ENCODE results near the gene GNA14. TPM values are rescaled to one million over a fixed set of nuclear protein-coding genes. Genes with fewer than 3 reads are reported as not detected.

The GNA14 gene
- total RNA-seq, 2 experiments from 2014 or later, result not detected

GRCh38 chr9:77457916-77458592, 190.1 kb downstream of the GNA14 start:
- H3K79me2 ChIP-seq (ENCODE audit: insufficient read depth, low read depth, low read length), result no peaks in the 10 kb centered on the region
- H4K20me1 ChIP-seq (ENCODE audit: insufficient read depth, low read length), result no peaks in the 10 kb centered on the region
- H3K9me3 ChIP-seq (ENCODE audit: low read length), result no peaks in the 10 kb centered on the region
- peak; percentile 76 for DNase-seq (ENCODE audit: low spot score)
- no peaks in the 10 kb centered on the region for H3K4me1 ChIP-seq (ENCODE audit: insufficient read depth, low read length, poor library complexity, severe bottlenecking)
- CTCF ChIA-PET (ENCODE audit: unreplicated experiment), result no interaction called here
- H3K9me2 ChIP-seq (ENCODE audit: insufficient read depth, low read length), result no peaks in the 10 kb centered on the region
- BruUV-seq (replicated peaks), result no TSS peak
- no peak overlapping the region for H3K4me3 ChIP-seq (ENCODE audit: low read depth, low read length, poor library complexity, severe bottlenecking)
- H3K27ac ChIP-seq (ENCODE audit: low read depth, low read length, poor library complexity, severe bottlenecking), result no peak overlapping the region
- POLR2A ChIA-PET, result no interaction called here
- H2AFZ ChIP-seq (ENCODE audit: low read length), result peak overlapping the region; percentile 65; the same call in 1 of the 2 replicates
- no peak for TF ChIP-seq EZH2phosphoT487 (IDR thresholded peaks at IDR 0.05; ENCODE audit: borderline replicate concordance, low read depth, low read length)
- TF ChIP-seq CTCF (conservative IDR thresholded peaks at IDR 0.05; ENCODE audit: low read length), result peak; percentile 92
- intact Hi-C loops (cut with micrococcal nuclease; ENCODE audit: unreplicated experiment), result loop anchor here (5.0 kb wide), 2 partner anchors 291 to 294 kb away; no protein-coding TSS in a partner anchor
- no peaks in the 10 kb centered on the region for H3K36me3 ChIP-seq (ENCODE audit: insufficient read depth, low read length)
- no peak overlapping the region for H3K4me2 ChIP-seq (ENCODE audit: low read length)

- Histone ChIP-seq H3K79me2 (ENCODE audit: insufficient read depth, low read depth, low read length) (no peaks in the 10 kb centered on the region), H4K20me1 (ENCODE audit: insufficient read depth, low read length) (no peaks in the 10 kb centered on the region), H3K9me2 (ENCODE audit: insufficient read depth, low read length) (no peaks in the 10 kb centered on the region), H3K36me3 (ENCODE audit: insufficient read depth, low read length) (no peaks in the 10 kb centered on the region), H3K9me3 (ENCODE audit: low read length) (no peaks in the 10 kb centered on the region), H3K4me2 (ENCODE audit: low read length) (no peak overlapping the region), H3K4me1 (ENCODE audit: insufficient read depth, low read length, poor library complexity, severe bottlenecking) (no peaks in the 10 kb centered on the region), H3K27ac (ENCODE audit: low read depth, low read length, poor library complexity, severe bottlenecking) (no peak overlapping the region), H2AFZ (ENCODE audit: low read length) (no peak overlapping the region), H3K4me3 (ENCODE audit: low read depth, low read length, poor library complexity, severe bottlenecking) (no peak overlapping the region)
- CTCF ChIA-PET (ENCODE audit: unreplicated experiment), result no interaction called here
- intact Hi-C loops (cut with micrococcal nuclease; ENCODE audit: unreplicated experiment), result loop anchor here (5.0 kb wide), 2 partner anchors 290 to 295 kb away; no protein-coding TSS in a partner anchor
- DNase-seq (ENCODE audit: low spot score), result peak; percentile 77
- POLR2A ChIA-PET, result interaction anchor here (0.8 kb wide), 1 partner anchor 256 kb away, joined by 4 read pairs; no protein-coding TSS in a partner anchor
- BruUV-seq (replicated peaks), result no TSS peak
- peak; percentile 88 for TF ChIP-seq CTCF (conservative IDR thresholded peaks at IDR 0.05; ENCODE audit: low read length)
- TF ChIP-seq EZH2phosphoT487 (IDR thresholded peaks at IDR 0.05; ENCODE audit: borderline replicate concordance, low read depth, low read length), result no peak
Measured at GRCh38 chr9:77456829-77457437, 191.2 kb downstream of the GNA14 start.

All from OCI-LY7 (cell line).